ENCODE results near the gene ERLIN1.

Gene ERLIN1

GRCh38 chr10:100148353-100149211, 37.2 kb downstream of the ERLIN1 start:
- no peak overlapping the region for H3K4me3 ChIP-seq (ENCODE audit: low read length in 2 of 2)
- no CpG with 5 or more reads among the region's 8 CpGs for WGBS, 2 donors (ENCODE audit: extremely low coverage in 2 of 2, insufficient read length in 2 of 2, insufficient replicate concordance in 1 of 2)

GRCh38 chr10:100146875-100147650, 38.8 kb downstream of the ERLIN1 start:
- Histone ChIP-seq H2BK120ac (ENCODE audit: low read depth, low read length) (no peak overlapping the region), H2AFZ (ENCODE audit: low read length) (no peak overlapping the region), H3K4me1 (ENCODE audit: control insufficient read depth in 2 of 2, insufficient read depth in 1 of 2, low read depth in 1 of 2, low read length in 2 of 2) (no peaks in the 10 kb centered on the region), H3K14ac (ENCODE audit: low read length) (no peak overlapping the region), H3K23ac (ENCODE audit: low read depth, low read length, poor library complexity) (no peak overlapping the region), H3K27me3 (ENCODE audit: control insufficient read depth in 3 of 3, insufficient read depth in 3 of 3, low read depth in 1 of 3, low read length in 3 of 3) (no peaks in the 10 kb centered on the region), H2BK5ac (ENCODE audit: low read length) (no peak overlapping the region), H3K4me2 (ENCODE audit: insufficient read depth, low read length, poor library complexity, severe bottlenecking) (no peak overlapping the region), H3K4ac (ENCODE audit: low read length) (no peak overlapping the region), H3K18ac (ENCODE audit: low read length) (no peak overlapping the region), H3K9me3 (replicated peaks in 1 of 2; ENCODE audit: control insufficient read depth in 2 of 2, insufficient read depth in 1 of 2, low read depth in 1 of 2, low read length in 2 of 2) (no peaks in the 10 kb centered on the region), H2AK5ac (ENCODE audit: low read depth, low read length) (no peak overlapping the region), H3K36me3 (replicated peaks in 1 of 2; ENCODE audit: control insufficient read depth in 2 of 2, insufficient read depth in 2 of 2, low read length in 2 of 2) (peaks cover 6 to 27% of the 10 kb centered on the region in 2 donors), H2BK15ac (ENCODE audit: low read length) (no peak overlapping the region), H2BK12ac (ENCODE audit: low read length) (no peak overlapping the region), H4K91ac (ENCODE audit: low read depth, low read length, poor library complexity) (no peak overlapping the region), H3K9ac (ENCODE audit: low read depth, low read length, poor library complexity) (no peak overlapping the region), H3K27ac (replicated peaks; ENCODE audit: low read length) (no peak overlapping the region), H4K8ac (ENCODE audit: low read depth, low read length) (no peak overlapping the region), H3K79me1 (ENCODE audit: low read depth, low read length) (no peaks in the 10 kb centered on the region), H3K4me3 (ENCODE audit: low read length in 2 of 2) (no peak overlapping the region)
- no CpG with 5 or more reads among the region's 2 CpGs for WGBS, 2 donors (ENCODE audit: extremely low coverage in 2 of 2, insufficient read length in 2 of 2, insufficient replicate concordance in 1 of 2)
- DNase-seq (ENCODE audit: low spot score) = no peak

More at GRCh38 chr10:100148353-100149211, 37.2 kb downstream of the ERLIN1 start:
- Histone ChIP-seq H2BK12ac (ENCODE audit: low read length) (no peak overlapping the region), H2AK5ac (ENCODE audit: low read depth, low read length) (no peak overlapping the region), H3K23ac (ENCODE audit: low read depth, low read length, poor library complexity) (no peak overlapping the region), H3K27ac (replicated peaks; ENCODE audit: low read length) (no peak overlapping the region), H2AFZ (ENCODE audit: low read length) (no peak overlapping the region), H3K27me3 (ENCODE audit: control insufficient read depth in 3 of 3, insufficient read depth in 3 of 3, low read depth in 1 of 3, low read length in 3 of 3) (no peaks in the 10 kb centered on the region), H3K79me1 (ENCODE audit: low read depth, low read length) (no peaks in the 10 kb centered on the region), H4K8ac (ENCODE audit: low read depth, low read length) (no peak overlapping the region), H2BK120ac (ENCODE audit: low read depth, low read length) (no peak overlapping the region), H3K9ac (ENCODE audit: low read depth, low read length, poor library complexity) (no peak overlapping the region), H2BK15ac (ENCODE audit: low read length) (no peak overlapping the region), H3K4me2 (ENCODE audit: insufficient read depth, low read length, poor library complexity, severe bottlenecking) (no peak overlapping the region), H3K4ac (ENCODE audit: low read length) (no peak overlapping the region), H3K18ac (ENCODE audit: low read length) (no peak overlapping the region), H3K9me3 (replicated peaks in 1 of 2; ENCODE audit: control insufficient read depth in 2 of 2, insufficient read depth in 1 of 2, low read depth in 1 of 2, low read length in 2 of 2) (no peaks in the 10 kb centered on the region), H3K36me3 (replicated peaks in 1 of 2; ENCODE audit: control insufficient read depth in 2 of 2, insufficient read depth in 2 of 2, low read length in 2 of 2) (peaks cover 12 to 42% of the 10 kb centered on the region in 2 donors), H4K91ac (ENCODE audit: low read depth, low read length, poor library complexity) (no peak overlapping the region), H3K4me1 (ENCODE audit: control insufficient read depth in 2 of 2, insufficient read depth in 1 of 2, low read depth in 1 of 2, low read length in 2 of 2) (no peaks in the 10 kb centered on the region), H3K14ac (ENCODE audit: low read length) (no peak overlapping the region), H2BK5ac (ENCODE audit: low read length) (no peak overlapping the region)
- no peak for DNase-seq (ENCODE audit: low spot score)

- no peak overlapping the region for H3K4ac ChIP-seq (ENCODE audit: low read length)
- DNase-seq (ENCODE audit: low spot score) = no peak
- no peak overlapping the region for H3K4me3 ChIP-seq (ENCODE audit: low read length in 2 of 2)
- no peak overlapping the region for H3K4me2 ChIP-seq (ENCODE audit: insufficient read depth, low read length, poor library complexity, severe bottlenecking)
- no CpG with 5 or more reads among the region's 4 CpGs for WGBS, 2 donors (ENCODE audit: extremely low coverage in 2 of 2, insufficient read length in 2 of 2, insufficient replicate concordance in 1 of 2)
- no peak overlapping the region for H3K18ac ChIP-seq (ENCODE audit: low read length)
- H3K23ac ChIP-seq (ENCODE audit: low read depth, low read length, poor library complexity) = no peak overlapping the region
- H2BK15ac ChIP-seq (ENCODE audit: low read length) = no peak overlapping the region
- no peak overlapping the region for H2BK5ac ChIP-seq (ENCODE audit: low read length)
- H3K4me1 ChIP-seq (ENCODE audit: control insufficient read depth in 2 of 2, insufficient read depth in 1 of 2, low read depth in 1 of 2, low read length in 2 of 2) = no peaks in the 10 kb centered on the region
- no peak overlapping the region for H3K9ac ChIP-seq (ENCODE audit: low read depth, low read length, poor library complexity)
- no peak overlapping the region for H3K14ac ChIP-seq (ENCODE audit: low read length)
- no peak overlapping the region for H2BK12ac ChIP-seq (ENCODE audit: low read length)
- no peaks in the 10 kb centered on the region for H3K9me3 ChIP-seq (replicated peaks in 1 of 2; ENCODE audit: control insufficient read depth in 2 of 2, insufficient read depth in 1 of 2, low read depth in 1 of 2, low read length in 2 of 2)
- H2BK120ac ChIP-seq (ENCODE audit: low read depth, low read length) = no peak overlapping the region
- H3K27me3 ChIP-seq (ENCODE audit: control insufficient read depth in 3 of 3, insufficient read depth in 3 of 3, low read depth in 1 of 3, low read length in 3 of 3) = no peaks in the 10 kb centered on the region
- H2AFZ ChIP-seq (ENCODE audit: low read length) = no peak overlapping the region
- H4K91ac ChIP-seq (ENCODE audit: low read depth, low read length, poor library complexity) = no peak overlapping the region
- H3K79me1 ChIP-seq (ENCODE audit: low read depth, low read length) = no peaks in the 10 kb centered on the region
- no peak overlapping the region for H2AK5ac ChIP-seq (ENCODE audit: low read depth, low read length)
- H4K8ac ChIP-seq (ENCODE audit: low read depth, low read length) = no peak overlapping the region
- H3K27ac ChIP-seq (replicated peaks; ENCODE audit: low read length) = no peak overlapping the region
- H3K36me3 ChIP-seq (replicated peaks in 1 of 2; ENCODE audit: control insufficient read depth in 2 of 2, insufficient read depth in 2 of 2, low read length in 2 of 2) = peaks cover under 1 to 21% of the 10 kb centered on the region in 2 donors
These were observed 39.4 kb downstream of the ERLIN1 start for GRCh38 chr10:100146398-100146797.

- Histone ChIP-seq H4K91ac (ENCODE audit: low read depth, low read length, poor library complexity) (no peak overlapping the region), H2AFZ (ENCODE audit: low read length) (no peak overlapping the region), H3K4me1 (ENCODE audit: control insufficient read depth in 2 of 2, insufficient read depth in 1 of 2, low read depth in 1 of 2, low read length in 2 of 2) (no peaks in the 10 kb centered on the region), H3K9me3 (replicated peaks in 1 of 2; ENCODE audit: control insufficient read depth in 2 of 2, insufficient read depth in 1 of 2, low read depth in 1 of 2, low read length in 2 of 2) (no peaks in the 10 kb centered on the region), H2BK15ac (ENCODE audit: low read length) (no peak overlapping the region), H2BK12ac (ENCODE audit: low read length) (no peak overlapping the region), H4K8ac (ENCODE audit: low read depth, low read length) (no peak overlapping the region), H3K4me3 (ENCODE audit: low read length in 2 of 2) (peak overlapping the region in 1 of 2 donors; percentile 42), H3K79me1 (ENCODE audit: low read depth, low read length) (no peaks in the 10 kb centered on the region), H3K18ac (ENCODE audit: low read length) (no peak overlapping the region), H3K9ac (ENCODE audit: low read depth, low read length, poor library complexity) (no peak overlapping the region), H2BK120ac (ENCODE audit: low read depth, low read length) (no peak overlapping the region), H3K27me3 (ENCODE audit: control insufficient read depth in 3 of 3, insufficient read depth in 3 of 3, low read depth in 1 of 3, low read length in 3 of 3) (peaks cover 0 to 11% (median 0%) of the 10 kb centered on the region in 3 experiments), H3K4me2 (ENCODE audit: insufficient read depth, low read length, poor library complexity, severe bottlenecking) (no peak overlapping the region), H2AK5ac (ENCODE audit: low read depth, low read length) (no peak overlapping the region), H3K36me3 (replicated peaks in 1 of 2; ENCODE audit: control insufficient read depth in 2 of 2, insufficient read depth in 2 of 2, low read length in 2 of 2) (no peaks in the 10 kb centered on the region), H2BK5ac (ENCODE audit: low read length) (no peak overlapping the region), H3K27ac (replicated peaks; ENCODE audit: low read length) (no peak overlapping the region), H3K23ac (ENCODE audit: low read depth, low read length, poor library complexity) (no peak overlapping the region), H3K14ac (ENCODE audit: low read length) (no peak overlapping the region), H3K4ac (ENCODE audit: low read length) (no peak overlapping the region)
- WGBS, 2 donors (ENCODE audit: extremely low coverage in 2 of 2, insufficient read length in 2 of 2, insufficient replicate concordance in 1 of 2) = no CpG with 5 or more reads among the region's 9 CpGs
- no peak for DNase-seq (ENCODE audit: low spot score)
These were observed 42.1 kb downstream of the ERLIN1 start for GRCh38 chr10:100143756-100144155.

Data from neuronal stem cell (in vitro differentiated cells).